GM10847 (cell line): ENCODE data around the gene PTGR2.

Source experiments
- POLR2A ChIP-seq: IDR thresholded peaks from 2 replicates; pipeline ENCODE4 v1.6.1; 2011; ENCODE audit not compliant: insufficient read length; ENCODE audit errors: extremely low read depth

Gene PTGR2

DNA sequence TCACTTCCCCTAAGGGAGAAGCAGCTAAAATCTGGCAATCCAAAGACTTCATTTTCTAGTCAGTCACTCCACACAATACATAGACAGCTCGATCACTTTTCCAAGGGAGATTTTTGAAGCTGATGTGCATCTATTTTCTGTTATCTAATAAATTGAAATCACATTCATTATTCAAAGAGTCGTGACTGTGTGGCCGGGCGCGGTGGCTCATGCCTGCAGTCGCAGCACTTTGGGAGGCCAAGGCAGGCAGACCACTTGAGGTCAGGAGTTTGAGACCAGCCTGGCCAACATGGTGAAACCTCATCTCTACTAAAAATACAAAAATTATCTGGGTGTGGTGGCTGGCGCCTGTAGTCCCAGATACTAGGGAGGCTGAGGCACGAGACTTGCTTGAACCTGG, 27.1 kb upstream of the PTGR2 start:
- no peak for TF ChIP-seq POLR2A

DNA sequence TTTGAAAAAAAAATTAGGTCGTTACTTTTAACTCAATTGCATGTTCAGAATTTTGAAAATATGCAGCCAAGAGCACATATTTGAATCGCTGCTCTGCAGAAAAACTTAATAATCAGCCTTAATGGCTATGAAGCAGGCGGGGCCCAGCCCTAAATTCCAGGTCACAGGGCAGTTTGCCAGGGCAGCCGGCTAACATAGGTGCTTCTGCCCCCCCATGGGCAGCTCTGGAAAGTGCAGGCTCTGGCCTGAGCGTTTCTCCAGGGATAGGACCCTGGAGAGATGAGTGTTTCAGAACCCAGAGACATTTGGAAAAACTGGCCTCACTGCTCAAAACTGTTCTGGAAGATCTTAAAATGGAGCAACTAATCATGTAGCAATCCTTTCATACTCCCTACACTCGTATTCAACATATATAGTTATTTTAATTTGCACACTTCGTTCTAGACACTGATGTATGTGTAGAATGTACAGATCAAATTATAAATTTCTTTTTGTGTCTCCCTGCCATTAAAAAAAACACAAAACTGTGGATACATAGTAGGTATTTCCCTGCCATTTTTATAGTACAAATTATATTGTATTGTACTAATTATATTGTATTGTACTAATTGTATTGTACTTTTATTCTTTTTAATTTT, 26.0 kb upstream of the PTGR2 start:
- no peak for TF ChIP-seq POLR2A

DNA sequence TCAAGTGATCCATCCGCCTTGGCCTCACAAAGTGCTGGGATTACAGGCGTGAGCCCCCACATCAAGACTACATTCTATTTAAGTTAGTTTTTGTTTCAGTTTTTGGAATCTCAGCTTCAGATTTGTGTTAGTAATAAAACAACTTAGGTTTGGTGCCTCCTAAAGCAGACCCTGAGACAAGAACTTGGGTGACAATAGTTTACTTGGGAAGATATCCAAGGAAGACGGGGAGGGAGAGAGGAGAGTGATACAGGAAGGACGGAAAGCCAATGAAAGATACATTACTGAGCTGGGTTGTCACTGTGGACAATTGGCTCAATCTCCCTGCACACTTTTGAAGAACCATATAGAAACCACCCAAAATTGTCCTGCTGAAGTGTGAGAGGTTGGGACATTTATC, 22.6 kb upstream of the PTGR2 start:
- no peak for TF ChIP-seq POLR2A

DNA sequence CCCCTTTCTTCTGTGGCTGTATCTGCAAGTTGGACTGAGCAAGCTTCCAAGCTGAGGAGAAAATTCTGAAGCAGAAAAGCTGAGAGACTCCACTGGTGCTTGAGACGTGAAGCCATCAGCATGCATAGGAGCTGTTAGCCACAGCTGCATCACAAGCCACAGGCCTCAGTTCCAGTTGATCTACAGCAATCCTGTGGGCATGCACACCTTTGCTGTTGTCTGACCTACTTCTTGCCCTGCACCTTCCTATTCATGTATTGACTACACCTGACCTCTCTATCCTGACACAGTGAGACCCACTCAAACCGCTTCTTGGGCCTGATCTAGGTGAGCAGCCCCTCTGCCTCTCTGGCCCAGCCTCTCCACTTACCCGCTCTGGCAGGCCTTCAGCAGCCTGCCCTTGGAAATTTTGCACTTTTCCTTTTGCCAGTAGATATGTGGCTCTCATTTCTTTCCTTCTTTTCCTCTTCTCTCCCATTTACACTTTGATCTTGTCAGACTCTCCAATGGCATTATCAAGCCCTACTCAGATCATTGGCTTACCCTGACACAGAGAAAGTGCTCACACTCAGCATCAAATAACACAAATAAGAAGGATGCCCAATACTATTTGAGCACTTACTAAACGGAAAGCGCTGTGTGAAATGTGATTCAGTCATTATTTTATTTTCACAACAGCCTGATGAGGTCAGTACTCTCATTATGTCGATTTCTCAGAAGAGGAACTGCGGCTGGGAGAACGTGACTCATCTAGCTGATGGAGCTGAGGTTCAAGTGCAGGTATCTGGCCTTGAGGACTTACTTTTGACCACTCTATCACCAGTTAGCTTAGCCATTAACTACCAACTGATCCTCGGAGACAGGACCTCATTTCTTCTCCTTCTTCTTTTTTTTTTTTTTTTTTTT, 21.9 kb upstream of the PTGR2 start:
- TF ChIP-seq POLR2A, result no peak

DNA sequence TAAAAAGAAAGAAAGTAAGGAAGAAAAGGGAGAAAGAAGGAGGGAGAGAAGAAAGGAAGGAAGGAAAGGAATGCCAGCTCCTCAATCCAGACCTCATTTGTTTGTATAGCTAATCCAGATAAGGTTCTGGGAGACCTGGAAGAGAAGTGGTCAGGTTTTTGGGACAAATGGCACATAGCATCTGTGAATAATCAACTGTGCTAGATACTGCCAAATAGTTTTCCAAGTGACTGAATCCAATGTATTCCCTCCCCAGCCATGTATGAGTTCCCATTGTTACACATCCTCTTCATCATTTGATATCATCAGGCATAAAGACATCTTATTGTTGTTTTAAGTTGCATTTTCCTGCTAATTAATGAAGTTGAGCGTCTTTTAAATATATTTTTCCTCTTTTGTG, 18.6 kb upstream of the PTGR2 start:
- no peak for TF ChIP-seq POLR2A

DNA sequence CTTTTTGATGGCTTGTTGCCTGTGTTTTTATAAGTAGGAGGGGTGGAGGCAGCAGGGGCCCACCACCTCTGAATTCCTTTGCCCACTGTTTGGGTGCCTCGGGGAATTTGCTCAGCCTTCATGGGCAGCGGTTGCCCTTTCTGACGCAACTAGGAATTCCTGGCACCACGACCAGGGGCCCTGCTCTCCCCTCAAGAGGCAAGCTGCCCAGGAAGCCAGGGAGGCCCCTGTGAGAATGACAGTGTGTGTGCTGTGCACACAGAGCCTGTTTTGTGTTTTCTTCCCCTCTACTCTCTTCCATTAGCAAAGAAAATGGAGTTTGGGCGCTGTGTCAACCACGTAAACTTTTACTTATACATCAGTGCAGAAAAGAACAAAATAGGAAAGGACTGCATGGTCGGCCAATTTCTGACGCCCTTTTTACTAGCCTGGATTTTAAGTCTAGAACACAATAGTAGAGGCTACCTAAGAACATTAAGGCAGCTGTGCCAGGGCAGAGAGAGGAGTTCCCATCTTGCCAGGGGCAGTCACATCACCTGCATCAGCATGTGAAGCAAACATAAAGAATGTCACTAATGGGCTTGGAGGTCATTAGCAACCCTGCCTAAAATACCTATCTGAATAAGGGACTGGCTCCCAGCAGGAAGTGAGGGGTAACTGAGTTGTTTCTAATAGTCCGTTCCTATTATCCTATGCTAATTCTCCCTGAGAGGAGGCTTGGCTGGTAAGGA, 17.9 kb upstream of the PTGR2 start:
- TF ChIP-seq POLR2A, result no peak

DNA sequence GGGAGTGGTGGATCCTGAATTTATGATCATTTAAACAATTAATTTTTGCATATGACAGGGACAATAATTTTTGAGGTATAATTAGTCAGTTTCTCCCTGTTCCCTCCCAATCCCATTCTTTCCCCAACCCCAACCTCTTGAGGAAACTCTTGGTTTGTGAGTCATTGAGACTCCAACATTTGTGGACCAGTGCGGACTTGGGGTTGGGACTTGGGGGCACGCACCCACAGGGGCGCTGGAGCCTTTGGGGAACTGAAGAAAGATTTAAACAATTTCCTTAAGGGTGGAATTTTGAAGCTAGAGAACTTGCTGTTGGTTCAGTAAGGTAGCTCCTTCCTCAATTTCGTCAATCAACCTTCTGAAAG, 17.4 kb upstream of the PTGR2 start:
- TF ChIP-seq POLR2A, result no peak

DNA sequence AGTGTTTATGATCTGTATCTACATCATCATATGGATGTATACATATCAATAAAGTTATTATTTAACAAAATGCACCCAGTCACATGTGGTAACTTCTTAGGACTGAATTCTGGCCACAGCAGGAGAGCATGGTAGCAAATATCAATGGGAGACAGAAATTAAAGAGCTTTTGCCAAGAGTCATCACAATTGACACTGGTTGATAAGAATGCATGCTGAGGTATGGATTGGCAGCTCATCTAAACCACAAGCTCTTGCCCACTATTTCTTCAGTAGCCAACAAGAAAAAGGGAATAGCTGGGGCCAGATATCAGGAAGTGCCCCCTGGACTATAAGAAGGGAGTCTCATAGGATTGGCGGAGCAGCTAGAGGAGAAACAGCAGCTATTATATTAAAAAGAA, 9.4 kb upstream of the PTGR2 start:
- no peak for TF ChIP-seq POLR2A

DNA sequence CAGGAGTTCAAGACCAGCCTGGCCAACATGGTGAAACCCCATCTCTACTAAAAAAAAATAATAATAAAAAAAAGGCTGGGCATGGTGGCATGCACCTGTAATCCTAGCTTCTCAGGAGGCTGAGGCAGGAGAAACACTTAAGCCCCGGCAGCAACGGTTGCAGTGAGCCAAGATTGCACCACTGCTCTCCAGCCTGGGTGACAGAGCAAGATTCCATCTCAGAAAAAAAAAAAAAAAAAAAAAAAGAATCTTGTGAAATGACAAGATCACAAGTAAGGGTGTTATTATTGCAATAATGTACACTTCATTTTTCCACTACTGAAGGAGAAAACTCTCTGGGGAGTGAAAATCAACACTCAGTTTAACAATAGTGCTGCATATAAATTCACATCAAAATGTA, 8.8 kb upstream of the PTGR2 start:
- TF ChIP-seq POLR2A, result no peak

DNA sequence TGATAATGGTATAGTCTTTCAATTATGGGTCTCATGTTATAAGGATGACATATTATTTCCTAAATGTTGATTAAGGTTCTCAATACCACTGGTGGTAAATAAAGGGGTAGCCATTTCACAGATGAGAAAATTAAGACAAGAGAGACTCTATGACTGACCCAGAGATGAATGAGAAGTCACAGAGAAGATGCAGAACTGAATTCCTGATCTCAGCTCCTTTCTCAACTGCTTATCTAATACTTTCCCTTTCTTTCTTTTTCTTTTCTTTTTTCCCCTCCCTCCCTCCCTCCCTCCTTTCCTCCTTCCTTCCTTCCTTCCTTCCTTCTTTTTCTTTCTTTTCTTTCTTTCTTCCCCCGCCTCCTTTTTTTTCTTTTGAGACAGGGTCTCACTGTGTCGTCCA, 8.3 kb upstream of the PTGR2 start:
- no peak for TF ChIP-seq POLR2A

DNA sequence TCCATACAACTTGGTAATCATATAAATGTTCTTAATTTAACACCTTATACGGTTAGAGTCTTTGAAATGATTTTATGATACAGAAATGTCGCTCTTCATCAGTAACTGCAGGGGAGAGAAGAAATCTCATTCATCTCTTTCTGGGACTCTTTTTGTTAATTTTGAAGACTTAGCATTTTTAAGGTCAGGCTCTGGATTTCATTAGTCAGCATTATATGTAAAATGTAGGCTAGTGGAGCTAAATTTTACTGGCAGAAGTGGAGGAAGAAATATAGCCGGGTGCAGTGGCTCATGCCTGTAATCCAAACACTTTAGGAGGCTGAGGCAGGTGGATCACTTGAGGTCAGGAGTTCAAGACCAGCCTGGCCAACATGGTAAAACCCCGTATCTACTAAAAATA, 4.7 kb upstream of the PTGR2 start:
- no peak for TF ChIP-seq POLR2A

DNA sequence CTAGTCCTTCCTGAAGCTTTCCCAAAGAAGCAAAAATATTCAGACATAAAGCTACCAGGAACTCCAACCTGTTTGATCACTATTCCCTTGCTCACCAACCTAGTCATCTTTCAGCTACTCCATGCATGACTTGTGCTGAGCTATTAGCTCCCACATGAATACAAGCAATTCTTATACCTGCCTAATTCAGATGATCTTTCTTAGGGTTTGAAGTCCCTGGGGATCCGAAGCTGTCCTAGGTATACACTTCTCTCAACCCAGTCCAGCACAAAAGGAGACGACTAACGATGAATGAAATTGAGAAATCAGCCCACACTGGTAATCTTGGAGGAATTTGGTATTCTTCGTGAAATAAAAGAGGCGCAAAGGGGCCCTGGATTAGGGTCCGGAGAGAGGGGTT, 631 bp upstream of the PTGR2 start:
- no peak for TF ChIP-seq POLR2A

DNA sequence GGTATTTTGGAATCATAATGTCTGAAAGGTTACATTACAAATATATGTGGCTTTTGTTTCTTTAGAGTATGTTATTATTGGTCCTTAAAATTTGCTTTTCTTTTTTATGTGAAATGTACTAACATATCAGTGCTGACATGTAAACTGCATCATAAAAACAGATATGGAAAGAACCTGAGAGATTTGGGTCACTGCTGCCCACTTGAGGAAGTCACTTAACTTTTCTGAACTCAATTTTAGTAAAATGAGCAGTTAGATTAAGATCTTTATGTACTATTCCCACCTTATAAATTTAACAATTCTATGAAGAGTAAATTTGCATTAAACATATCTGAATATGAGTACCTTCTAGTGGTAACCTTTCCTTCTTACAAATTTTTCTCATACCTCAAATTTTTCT, 7.5 kb downstream of the PTGR2 start:
- no peak for TF ChIP-seq POLR2A

DNA sequence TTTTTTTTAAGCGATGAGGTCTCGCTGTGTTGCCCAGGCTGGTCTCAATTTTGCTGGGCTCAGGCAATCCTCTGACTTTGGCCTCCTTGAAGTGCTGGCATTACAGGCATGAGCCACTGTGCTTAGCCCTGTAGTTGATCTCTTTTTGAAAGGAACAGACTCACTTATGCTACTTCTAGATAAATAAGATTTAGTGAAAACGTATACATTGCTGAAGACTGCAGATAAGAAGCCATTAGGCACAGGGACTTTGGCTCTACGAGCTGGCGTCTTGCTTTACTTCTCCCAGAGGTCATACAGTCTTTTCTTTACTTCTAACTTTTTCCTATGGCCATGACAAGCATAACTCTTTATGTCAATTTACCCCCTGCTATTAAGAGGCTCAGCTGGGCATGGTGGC, 9.4 kb downstream of the PTGR2 start:
- TF ChIP-seq POLR2A, result no peak

DNA sequence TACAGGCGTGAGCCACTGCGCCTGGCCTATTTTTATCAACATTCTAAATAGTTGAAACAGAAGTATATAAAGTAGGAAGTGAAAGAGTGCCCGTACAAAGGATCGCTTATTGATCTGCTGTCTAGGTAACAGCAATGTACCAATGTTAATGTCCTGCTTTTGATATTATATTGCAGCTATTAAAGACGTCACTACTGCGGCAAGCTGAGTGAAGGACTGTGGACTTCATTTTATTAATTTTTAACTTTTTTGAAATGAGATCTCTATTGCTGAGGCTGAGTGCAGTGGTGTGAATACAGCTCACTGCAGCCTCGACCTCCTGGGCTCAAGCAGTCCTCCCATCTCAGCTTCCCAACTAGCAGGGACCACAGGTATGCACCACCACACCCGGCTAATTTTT, 10.8 kb downstream of the PTGR2 start:
- TF ChIP-seq POLR2A, result no peak

DNA sequence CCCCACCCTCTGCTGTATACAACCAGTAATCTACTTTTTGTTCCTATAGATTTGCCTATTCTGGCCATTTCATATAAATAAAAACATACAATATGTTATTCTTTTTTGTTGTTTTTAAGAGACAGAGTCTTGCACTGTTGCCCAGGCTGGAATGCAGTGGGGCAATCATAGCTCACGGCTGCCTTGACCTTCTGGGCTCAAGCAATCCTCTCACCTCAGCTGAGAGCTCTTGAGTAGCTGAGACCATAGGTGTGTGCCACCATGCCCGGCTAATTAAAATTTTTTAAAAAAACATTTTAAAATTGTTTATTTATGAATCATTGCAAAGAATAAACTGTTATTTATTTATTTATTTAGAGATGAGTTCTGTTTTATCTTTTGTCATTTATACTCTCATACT, 11.6 kb downstream of the PTGR2 start:
- no peak for TF ChIP-seq POLR2A
